Parathyroid adenoma (tissue), 2 donors: Measurements from ENCODE around the gene FHOD3.

Experiments
- H2AFZ ChIP-seq: fragments of 300-600 bp; sonication (generic); one replicate; pipeline ENCODE4 v1.7.0; 2017; ENCODE audit warnings: antibody characterized with exemption, mild to moderate bottlenecking
- H3K27ac ChIP-seq: fragments of 300-600 bp; sonication (generic); one replicate; pipeline ENCODE4 v1.7.0; 2017
- H3K27me3 ChIP-seq: fragments of 300-600 bp; sonication (generic); one replicate; pipeline ENCODE4 v1.7.0; 2017; ENCODE audit warnings: low read length; ENCODE audit not compliant: control insufficient read depth, insufficient read depth
- H3K36me3 ChIP-seq: fragments of 300-600 bp; sonication (generic); one replicate; pipeline ENCODE4 v1.7.0; 2017; ENCODE audit warnings: low read length; ENCODE audit not compliant: control insufficient read depth, insufficient read depth
- H3K4me1 ChIP-seq: fragments of 300-600 bp; sonication (generic); one replicate; pipeline ENCODE4 v1.7.0; 2017; ENCODE audit warnings: control low read depth
- H3K4me2 ChIP-seq: fragments of 300-600 bp; sonication (generic); one replicate; pipeline ENCODE4 v1.7.0; 2017; ENCODE audit warnings: low read length
- H3K4me3 ChIP-seq: fragments of 300-600 bp; sonication (generic); one replicate; pipeline ENCODE4 v1.7.0; 2017; ENCODE audit warnings: low read depth, low read length
- H3K79me2 ChIP-seq: fragments of 300-600 bp; sonication (generic); one replicate; pipeline ENCODE4 v1.7.0; 2017; ENCODE audit warnings: control low read depth
- H3K9ac ChIP-seq: fragments of 300-600 bp; sonication (generic); one replicate; pipeline ENCODE4 v1.7.0; 2017; ENCODE audit warnings: mild to moderate bottlenecking
- H3K9me3 ChIP-seq: fragments of 300-600 bp; sonication (generic); one replicate; pipeline ENCODE4 v1.7.0; 2017; ENCODE audit warnings: low read length; ENCODE audit not compliant: control insufficient read depth
- TF ChIP-seq, protein P1 (sequence below): fragments of 300-600 bp; sonication (generic); IDR thresholded peaks from one replicate; pipeline ENCODE4 v1.7.0; 2017; ENCODE audit warnings: antibody characterized with exemption, mild to moderate bottlenecking
- donor health status: primary hyperparathyroidism.

Gene FHOD3

DNA sequence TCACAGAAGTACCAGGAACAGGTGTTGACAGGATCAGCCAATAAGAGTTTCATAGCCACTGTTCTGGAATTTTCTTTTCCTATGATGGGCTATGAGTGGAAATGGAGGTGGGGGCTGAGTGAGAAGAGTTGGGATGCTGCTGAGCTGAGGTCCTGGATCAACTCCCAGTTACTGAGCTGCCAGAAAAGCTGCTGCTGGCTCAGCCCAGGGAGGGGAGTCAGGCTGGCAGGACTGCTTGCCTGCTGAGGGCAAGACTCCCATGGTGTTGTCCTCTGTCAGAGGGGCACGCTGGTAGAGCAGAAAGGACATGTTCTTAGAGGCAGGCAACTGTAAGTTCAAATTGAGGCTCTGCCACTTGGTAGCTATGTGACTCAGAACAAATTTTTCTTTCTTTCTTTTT is 519.5 kb downstream of the FHOD3 start:
- no peak overlapping the region for H3K9ac ChIP-seq
- no peaks in the 10 kb centered on the region for H3K27me3 ChIP-seq
- no peaks in the 10 kb centered on the region for H3K36me3 ChIP-seq
- TF ChIP-seq, protein P1, sequence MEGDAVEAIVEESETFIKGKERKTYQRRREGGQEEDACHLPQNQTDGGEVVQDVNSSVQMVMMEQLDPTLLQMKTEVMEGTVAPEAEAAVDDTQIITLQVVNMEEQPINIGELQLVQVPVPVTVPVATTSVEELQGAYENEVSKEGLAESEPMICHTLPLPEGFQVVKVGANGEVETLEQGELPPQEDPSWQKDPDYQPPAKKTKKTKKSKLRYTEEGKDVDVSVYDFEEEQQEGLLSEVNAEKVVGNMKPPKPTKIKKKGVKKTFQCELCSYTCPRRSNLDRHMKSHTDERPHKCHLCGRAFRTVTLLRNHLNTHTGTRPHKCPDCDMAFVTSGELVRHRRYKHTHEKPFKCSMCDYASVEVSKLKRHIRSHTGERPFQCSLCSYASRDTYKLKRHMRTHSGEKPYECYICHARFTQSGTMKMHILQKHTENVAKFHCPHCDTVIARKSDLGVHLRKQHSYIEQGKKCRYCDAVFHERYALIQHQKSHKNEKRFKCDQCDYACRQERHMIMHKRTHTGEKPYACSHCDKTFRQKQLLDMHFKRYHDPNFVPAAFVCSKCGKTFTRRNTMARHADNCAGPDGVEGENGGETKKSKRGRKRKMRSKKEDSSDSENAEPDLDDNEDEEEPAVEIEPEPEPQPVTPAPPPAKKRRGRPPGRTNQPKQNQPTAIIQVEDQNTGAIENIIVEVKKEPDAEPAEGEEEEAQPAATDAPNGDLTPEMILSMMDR, result no peak
- no peak overlapping the region for H3K4me2 ChIP-seq
- H3K79me2 ChIP-seq, result no peaks in the 10 kb centered on the region
- no peak overlapping the region for H3K27ac ChIP-seq
- no peaks in the 10 kb centered on the region for H3K4me1 ChIP-seq
- H2AFZ ChIP-seq, result no peak overlapping the region
- no peak overlapping the region for H3K4me3 ChIP-seq
- H3K9me3 ChIP-seq, result no peaks in the 10 kb centered on the region

GRCh38 chr18:36818652-36819051 is 521.1 kb downstream of the FHOD3 start:
- Histone ChIP-seq H3K27me3 (no peaks in the 10 kb centered on the region), H3K27ac (no peak overlapping the region), H3K36me3 (no peaks in the 10 kb centered on the region), H3K9ac (no peak overlapping the region), H3K9me3 (no peaks in the 10 kb centered on the region), H2AFZ (no peak overlapping the region), H3K79me2 (no peaks in the 10 kb centered on the region), H3K4me2 (no peak overlapping the region), H3K4me3 (no peak overlapping the region), H3K4me1 (no peaks in the 10 kb centered on the region)
- TF ChIP-seq, protein P1, result no peak

- H3K4me1 ChIP-seq, result no peaks in the 10 kb centered on the region
- no peak overlapping the region for H2AFZ ChIP-seq
- no peak overlapping the region for H3K4me3 ChIP-seq
- H3K79me2 ChIP-seq, result no peaks in the 10 kb centered on the region
- TF ChIP-seq, protein P1, result no peak
- H3K9me3 ChIP-seq, result no peaks in the 10 kb centered on the region
- H3K4me2 ChIP-seq, result no peak overlapping the region
- H3K27me3 ChIP-seq, result no peaks in the 10 kb centered on the region
- no peaks in the 10 kb centered on the region for H3K36me3 ChIP-seq
- H3K9ac ChIP-seq, result no peak overlapping the region
- H3K27ac ChIP-seq, result no peak overlapping the region
These were observed 522.1 kb downstream of the FHOD3 start for GRCh38 chr18:36819621-36820020.

DNA sequence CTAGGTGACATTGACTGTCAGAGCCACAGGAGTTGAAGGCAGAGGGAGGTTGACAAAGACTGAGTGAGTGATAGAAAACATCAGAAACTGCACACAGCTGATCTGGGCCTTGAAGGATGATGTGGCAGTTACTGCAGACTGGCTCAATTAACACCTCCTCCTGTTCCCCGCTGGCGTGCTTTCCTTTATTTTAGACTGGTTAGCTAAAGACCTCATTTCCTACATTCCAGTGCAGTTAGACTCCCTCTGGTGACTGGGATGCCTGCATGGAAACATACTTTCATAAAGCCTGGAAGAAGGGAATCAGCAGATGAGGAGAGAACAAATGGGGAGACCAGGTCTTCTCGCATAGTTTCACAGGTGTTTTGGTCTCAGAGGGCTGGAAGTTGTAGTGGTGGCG is 524.2 kb downstream of the FHOD3 start:
- H3K27ac ChIP-seq, result no peak overlapping the region
- no peak overlapping the region for H2AFZ ChIP-seq
- no peak overlapping the region for H3K4me3 ChIP-seq
- H3K9me3 ChIP-seq, result no peaks in the 10 kb centered on the region
- no peak overlapping the region for H3K4me2 ChIP-seq
- no peaks in the 10 kb centered on the region for H3K27me3 ChIP-seq
- no peak overlapping the region for H3K9ac ChIP-seq
- TF ChIP-seq, protein P1, result no peak
- H3K36me3 ChIP-seq, result no peaks in the 10 kb centered on the region
- H3K79me2 ChIP-seq, result no peaks in the 10 kb centered on the region
- no peaks in the 10 kb centered on the region for H3K4me1 ChIP-seq

- H3K9me3 ChIP-seq, result no peaks in the 10 kb centered on the region
- no peak overlapping the region for H3K27ac ChIP-seq
- no peak overlapping the region for H3K4me2 ChIP-seq
- H3K27me3 ChIP-seq, result no peaks in the 10 kb centered on the region
- H3K36me3 ChIP-seq, result no peaks in the 10 kb centered on the region
- no peaks in the 10 kb centered on the region for H3K4me1 ChIP-seq
- no peak overlapping the region for H3K4me3 ChIP-seq
- H3K79me2 ChIP-seq, result peaks cover under 1% of the 10 kb centered on the region
- no peak overlapping the region for H3K9ac ChIP-seq
- TF ChIP-seq, protein P1, result no peak
- no peak overlapping the region for H2AFZ ChIP-seq
These were observed 528.0 kb downstream of the FHOD3 start for GRCh38 chr18:36825526-36825925.
